Transverse colon (tissue), 4 donors: ENCODE measurements around the gene BHLHA9. TPM values are rescaled to one million over a fixed set of nuclear protein-coding genes. Genes with fewer than 3 reads are reported as not detected.

Experiments
- DNase-seq: peaks from one replicate; pipeline ENCODE4 v3.0.0-alpha.2; 2019
- H3K27ac ChIP-seq, 4 donors: fragments of 200-600 bp; sonication (generic); 2 replicates each; pipeline ENCODE4 v1.5.1; 2016 to 2018; ENCODE audit warnings: inconsistent platforms in 4 of 4
- H3K27me3 ChIP-seq: fragments of 200-600 bp; sonication (generic); 2 replicates; pipeline ENCODE4 v1.5.1; 2017; ENCODE audit warnings: inconsistent platforms
- H3K36me3 ChIP-seq, 4 donors: fragments of 200-600 bp; sonication (generic); 2 replicates each; pipeline ENCODE4 v1.5.1; 2017 to 2019; ENCODE audit warnings: inconsistent platforms in 4 of 4
- H3K4me1 ChIP-seq, 4 donors: fragments of 200-600 bp; sonication (generic); 2 replicates each; pipeline ENCODE4 v1.5.1; 2017 to 2020; ENCODE audit warnings: inconsistent platforms in 4 of 4
- H3K4me3 ChIP-seq, 4 donors: fragments of 200-600 bp; sonication (generic); 1 replicate in 1 of 4; 2 replicates in 3 of 4; pipeline versions ENCODE4 v1.5.1 to v1.6.1; 2017 to 2019; ENCODE audit warnings: inconsistent platforms in 4 of 4
- H3K9me3 ChIP-seq, 2 donors: fragments of 200-600 bp; sonication (generic); 2 replicates each; pipeline ENCODE4 v1.5.1; 2017 to 2019; ENCODE audit warnings: inconsistent platforms in 2 of 2
- CTCF ChIP-seq, 5 experiments: fragments of 200-600 bp in 3 of 5; fragments of 450-650 bp in 2 of 5; sonication (generic) in 3 of 5; IDR thresholded peaks; 1 replicate in 2 of 5; 2 replicates in 3 of 5; pipeline ENCODE4 v1.5.1; 2016 to 2017; ENCODE audit warnings: antibody characterized with exemption in 5 of 5, inconsistent platforms in 3 of 5, mild to moderate bottlenecking in 2 of 5, moderate library complexity in 1 of 5
- EP300 ChIP-seq: sonication (generic); formaldehyde crosslinking; IDR thresholded peaks from one replicate; pipeline ENCODE4 v1.6.1; 2017; ENCODE audit warnings: antibody characterized with exemption, low read depth
- POLR2A ChIP-seq: fragments of 450-650 bp; IDR thresholded peaks from one replicate; pipeline ENCODE4 v1.6.1; 2016; ENCODE audit warnings: antibody characterized with exemption, mild to moderate bottlenecking, moderate library complexity
- POLR2AphosphoS5 ChIP-seq, 3 donors: sonication (generic); formaldehyde crosslinking; IDR thresholded peaks; one replicate each; pipeline ENCODE4 v1.6.1; 2016; ENCODE audit warnings: antibody characterized with exemption in 3 of 3
- WGBS, 2 donors: methylation state at CpG; one replicate each; pipeline ENCODE4 v1.1.5; 2018; ENCODE audit warnings: low coverage in 1 of 2; 5-methylcytosine and 5-hydroxymethylcytosine counted together
- in situ Hi-C, 4 donors: fragments of 200-750 bp; cut with MboI; loops; one replicate each; pipeline versions ENCODE4 v1.15.0 to v1.15.1; 2017; ENCODE audit warnings: low sequenced_read_pairs in 3 of 4, low pct_ligation_motif_present in 1 of 4, low pct_unique_long_range_greater_than_20kb in 1 of 4
- intact Hi-C: fragments of 100-400 bp; cut with DNase I; formaldehyde crosslinking; loops from one replicate; pipeline ENCODE4 v1.15.1; 2023; ENCODE audit warnings: low total_unique reads
- total RNA-seq, 4 donors: library from RNA; depleted of rRNA; stranded (reverse); fragments of >200 nt; gene quantifications; one replicate each; pipeline ENCODE4 v1.1.0, GENCODE V29; 2016

The BHLHA9 gene
- total RNA-seq, 4 donors from 2014 or later, result not detected

DNA sequence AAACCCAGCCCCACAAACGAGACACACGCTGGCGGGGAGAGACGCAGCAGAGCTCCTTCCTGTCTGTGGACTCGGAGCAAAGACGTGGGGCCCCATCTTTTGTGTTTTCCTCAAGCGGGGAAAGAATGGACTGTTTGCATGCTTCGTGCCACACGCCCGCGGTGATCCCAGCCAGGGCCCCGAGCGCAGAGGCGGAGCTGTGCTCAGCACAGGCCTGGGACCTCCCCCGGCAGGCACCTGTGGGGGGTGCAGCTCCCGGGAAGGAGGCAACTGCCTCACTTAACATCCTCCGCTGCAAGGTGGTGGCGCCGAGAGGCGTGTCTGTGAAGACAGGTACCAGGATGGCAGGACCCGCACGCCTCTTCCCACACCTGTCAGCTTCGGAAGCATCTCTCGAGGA, 28.4 kb downstream of the BHLHA9 start:
- WGBS, 2 donors, result 30% methylated on average over 14 of the region's 24 CpGs; no CpG with 5 or more reads in 1 of the 2 donors
- Histone ChIP-seq H3K9me3 (no peaks in the 10 kb centered on the region), H3K4me1 (peaks cover 0 to 10% (median 3%) of the 10 kb centered on the region in 4 donors), H3K27me3 (peaks cover 41% of the 10 kb centered on the region), H3K27ac (no peak overlapping the region), H3K36me3 (no peaks in the 10 kb centered on the region), H3K4me3 (no peak overlapping the region)
- no peak for TF ChIP-seq POLR2AphosphoS5 (IDR thresholded peaks at IDR 0.05)
- TF ChIP-seq POLR2A, result no peak
- TF ChIP-seq EP300, result no peak
- no peak for TF ChIP-seq CTCF (IDR thresholded peaks at IDR 0.05)
- intact Hi-C loops, result no loop called here
- in situ Hi-C loops, result no loop called here
- DNase-seq, result no peak

GRCh38 chr17:1299552-1300370, 29.5 kb downstream of the BHLHA9 start:
- DNase-seq, result no peak
- H3K4me1 ChIP-seq, result peaks cover 0 to 10% (median 3%) of the 10 kb centered on the region in 4 donors
- H3K9me3 ChIP-seq, result no peaks in the 10 kb centered on the region
- TF ChIP-seq POLR2AphosphoS5 (IDR thresholded peaks at IDR 0.05) (no peak), POLR2A (no peak), CTCF (IDR thresholded peaks at IDR 0.05) (no peak), EP300 (no peak)
- H3K36me3 ChIP-seq, result no peaks in the 10 kb centered on the region
- in situ Hi-C loops, result no loop called here
- WGBS, 2 donors, result 74% methylated on average over 22 of the region's 22 CpGs; no CpG with 5 or more reads in 1 of the 2 donors
- no peak overlapping the region for H3K27ac ChIP-seq
- no peak overlapping the region for H3K4me3 ChIP-seq
- intact Hi-C loops, result no loop called here
- peaks cover 46% of the 10 kb centered on the region for H3K27me3 ChIP-seq

DNA sequence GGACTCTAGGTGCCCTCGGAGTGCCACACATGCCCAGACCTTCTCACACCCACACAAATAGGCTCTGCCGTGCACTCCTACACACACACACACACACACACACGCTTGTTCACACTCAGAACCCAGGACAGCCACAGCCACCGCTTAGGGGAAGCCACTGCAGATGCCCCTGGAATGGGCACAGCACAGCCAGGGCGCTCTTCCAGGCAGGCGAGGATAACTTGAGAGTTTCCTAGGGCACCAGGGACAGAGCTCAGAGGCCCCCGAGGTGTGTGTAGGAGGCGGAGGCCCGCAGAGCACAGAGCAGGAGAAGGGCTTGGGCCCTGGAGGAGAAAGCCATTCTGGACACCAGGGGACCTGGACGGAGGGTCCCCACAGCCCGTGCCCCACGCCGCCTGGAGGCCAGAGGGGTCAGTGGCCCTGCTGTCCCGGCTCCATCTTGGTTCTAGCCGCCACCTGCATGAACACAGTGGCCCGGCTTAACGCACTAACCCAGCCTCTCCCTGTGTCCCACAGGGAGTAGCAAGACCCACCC, 30.2 kb downstream of the BHLHA9 start:
- Histone ChIP-seq H3K27me3 (peaks cover 52% of the 10 kb centered on the region), H3K4me3 (no peak overlapping the region), H3K36me3 (no peaks in the 10 kb centered on the region), H3K27ac (no peak overlapping the region), H3K4me1 (peaks cover 0 to 10% (median 3%) of the 10 kb centered on the region in 4 donors), H3K9me3 (no peaks in the 10 kb centered on the region)
- in situ Hi-C loops, result no loop called here
- TF ChIP-seq POLR2AphosphoS5 (IDR thresholded peaks at IDR 0.05), result no peak
- no peak for TF ChIP-seq CTCF (IDR thresholded peaks at IDR 0.05)
- TF ChIP-seq POLR2A, result no peak
- TF ChIP-seq EP300, result no peak
- WGBS, 2 donors, result 80% methylated on average over 15 of the region's 17 CpGs; no CpG with 5 or more reads in 1 of the 2 donors
- DNase-seq, result no peak
- intact Hi-C loops, result no loop called here

- in situ Hi-C loops (no loop called here), intact Hi-C loops (no loop called here)
- WGBS, 2 donors, result 30 to 65% methylated on average over 2 to 14 of the region's 14 CpGs
- Histone ChIP-seq H3K27ac (no peak overlapping the region), H3K4me3 (no peak overlapping the region), H3K27me3 (peaks cover 59% of the 10 kb centered on the region), H3K4me1 (peaks cover 0 to 10% (median 3%) of the 10 kb centered on the region in 4 donors), H3K9me3 (no peaks in the 10 kb centered on the region), H3K36me3 (no peaks in the 10 kb centered on the region)
- TF ChIP-seq EP300 (no peak), POLR2AphosphoS5 (IDR thresholded peaks at IDR 0.05) (no peak), CTCF (IDR thresholded peaks at IDR 0.05) (no peak), POLR2A (no peak)
- DNase-seq, result no peak
Measured at GRCh38 chr17:1301546-1301945, 31.3 kb downstream of the BHLHA9 start.
